Chondrocyte (in vitro differentiated cells): ENCODE measurements around the gene SLC27A2. TPM values are rescaled to one million over a fixed set of nuclear protein-coding genes. Genes with fewer than 3 reads are reported as not detected.

ENCODE experiments used
- DNase-seq: peaks from one replicate; pipeline ENCODE4 v3.0.0; 2021; ENCODE audit warnings: mixed read lengths, low spot score
- H3K27ac Mint-ChIP-seq: one replicate; pipeline ENCODE4 v1.8.0; 2021; ENCODE audit warnings: mild to moderate bottlenecking, moderate library complexity, mixed read lengths; ENCODE audit not compliant: unreplicated experiment
- H3K27me3 Mint-ChIP-seq: 2 replicates; pipeline ENCODE4 v1.8.0; 2021; ENCODE audit warnings: low read depth, mixed read lengths
- H3K36me3 Mint-ChIP-seq: 2 replicates; pipeline ENCODE4 v1.8.0; 2021; ENCODE audit warnings: low read depth, mixed read lengths
- H3K4me1 Mint-ChIP-seq: 2 replicates; pipeline ENCODE4 v1.8.0; 2021; ENCODE audit warnings: low read depth, mild to moderate bottlenecking, mixed read lengths
- H3K4me3 Mint-ChIP-seq: one replicate; pipeline ENCODE4 v1.8.0; 2021; ENCODE audit warnings: mild to moderate bottlenecking, moderate library complexity, mixed read lengths; ENCODE audit not compliant: unreplicated experiment
- H3K9me3 Mint-ChIP-seq: 2 replicates; pipeline ENCODE4 v1.8.0; 2021; ENCODE audit warnings: low read depth, mixed read lengths
- CTCF ChIP-seq: fragments of 200-600 bp; sonication (generic); IDR thresholded peaks from 2 replicates; pipeline ENCODE4 v1.5.0; 2021; ENCODE audit warnings: antibody characterized with exemption, mild to moderate bottlenecking, moderate library complexity
- total RNA-seq: library from RNA; stranded (reverse); gene quantifications from 3 replicates; pipeline ENCODE4 v1.2.1, GENCODE V29; 2021

Gene SLC27A2
- total RNA-seq, 1 donor from 2014 or later = not detected

- Mint-ChIP-seq H3K27ac (no peak overlapping the region), H3K4me1 (peaks cover 4% of the 10 kb centered on the region), H3K9me3 (no peaks in the 10 kb centered on the region), H3K27me3 (no peaks in the 10 kb centered on the region), H3K4me3 (no peak overlapping the region), H3K36me3 (no peaks in the 10 kb centered on the region)
- DNase-seq = no peak
- TF ChIP-seq CTCF = no peak
Observed at GRCh38 chr15:50234764-50235163, 52.8 kb downstream of the SLC27A2 start.

- no peak overlapping the region for H3K27ac Mint-ChIP-seq
- no peaks in the 10 kb centered on the region for H3K36me3 Mint-ChIP-seq
- no peak overlapping the region for H3K4me3 Mint-ChIP-seq
- TF ChIP-seq CTCF = no peak
- H3K9me3 Mint-ChIP-seq = no peaks in the 10 kb centered on the region
- no peaks in the 10 kb centered on the region for H3K27me3 Mint-ChIP-seq
- no peak for DNase-seq
- peaks cover 4% of the 10 kb centered on the region for H3K4me1 Mint-ChIP-seq
Observed at GRCh38 chr15:50235794-50236193, 53.8 kb downstream of the SLC27A2 start.

GRCh38 chr15:50236433-50236832, 54.4 kb downstream of the SLC27A2 start:
- Mint-ChIP-seq H3K36me3 (no peaks in the 10 kb centered on the region), H3K4me3 (no peak overlapping the region), H3K4me1 (peaks cover 6% of the 10 kb centered on the region), H3K27me3 (no peaks in the 10 kb centered on the region), H3K27ac (no peak overlapping the region), H3K9me3 (no peaks in the 10 kb centered on the region)
- no peak for DNase-seq
- TF ChIP-seq CTCF = no peak

GRCh38 chr15:50238255-50238654, 56.3 kb downstream of the SLC27A2 start:
- H3K9me3 Mint-ChIP-seq = no peaks in the 10 kb centered on the region
- H3K27me3 Mint-ChIP-seq = no peaks in the 10 kb centered on the region
- DNase-seq = no peak
- H3K36me3 Mint-ChIP-seq = no peaks in the 10 kb centered on the region
- H3K4me1 Mint-ChIP-seq = peaks cover 6% of the 10 kb centered on the region
- TF ChIP-seq CTCF = no peak
- H3K27ac Mint-ChIP-seq = no peak overlapping the region
- no peak overlapping the region for H3K4me3 Mint-ChIP-seq

- no peak overlapping the region for H3K4me3 Mint-ChIP-seq
- H3K27ac Mint-ChIP-seq = no peak overlapping the region
- no peaks in the 10 kb centered on the region for H3K9me3 Mint-ChIP-seq
- TF ChIP-seq CTCF = no peak
- no peaks in the 10 kb centered on the region for H3K27me3 Mint-ChIP-seq
- DNase-seq = no peak
- peaks cover 3% of the 10 kb centered on the region for H3K4me1 Mint-ChIP-seq
- H3K36me3 Mint-ChIP-seq = no peaks in the 10 kb centered on the region
Observed at GRCh38 chr15:50241684-50242450, 59.9 kb downstream of the SLC27A2 start.
